Activated CD4-positive, alpha-beta T cell treated with anti-CD3 and anti-CD28 coated beads for 1 hour (primary cell): Measurements from ENCODE around the gene ARHGEF3.
A peak's percentile ranks its signal among the peaks of the same experiment; 100 is the strongest.

ENCODE experiments used
- DNase-seq: peaks from one replicate; pipeline ENCODE4 v3.0.0-alpha.2; 2020

ARHGEF3 gene

DNA sequence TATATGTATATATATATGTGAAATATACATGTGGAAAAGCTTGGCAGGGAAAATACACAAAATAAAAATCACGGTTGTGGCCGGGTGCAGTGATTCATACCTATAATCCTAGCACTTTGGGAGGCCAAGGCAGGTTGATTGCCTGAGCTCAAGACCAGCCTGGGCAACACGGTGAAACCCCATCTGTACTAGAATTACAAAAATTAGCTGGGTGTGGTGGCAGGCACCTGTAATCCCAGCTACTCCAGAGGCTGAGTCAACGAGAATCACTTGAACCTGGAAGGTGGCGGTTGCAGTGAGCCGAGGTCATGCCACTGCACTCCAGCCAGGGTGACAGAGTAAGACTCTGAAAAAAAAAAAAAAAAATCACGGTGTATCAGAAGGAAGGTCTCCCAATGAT, 20.8 kb upstream of the ARHGEF3 start:
- no peak for DNase-seq

DNA sequence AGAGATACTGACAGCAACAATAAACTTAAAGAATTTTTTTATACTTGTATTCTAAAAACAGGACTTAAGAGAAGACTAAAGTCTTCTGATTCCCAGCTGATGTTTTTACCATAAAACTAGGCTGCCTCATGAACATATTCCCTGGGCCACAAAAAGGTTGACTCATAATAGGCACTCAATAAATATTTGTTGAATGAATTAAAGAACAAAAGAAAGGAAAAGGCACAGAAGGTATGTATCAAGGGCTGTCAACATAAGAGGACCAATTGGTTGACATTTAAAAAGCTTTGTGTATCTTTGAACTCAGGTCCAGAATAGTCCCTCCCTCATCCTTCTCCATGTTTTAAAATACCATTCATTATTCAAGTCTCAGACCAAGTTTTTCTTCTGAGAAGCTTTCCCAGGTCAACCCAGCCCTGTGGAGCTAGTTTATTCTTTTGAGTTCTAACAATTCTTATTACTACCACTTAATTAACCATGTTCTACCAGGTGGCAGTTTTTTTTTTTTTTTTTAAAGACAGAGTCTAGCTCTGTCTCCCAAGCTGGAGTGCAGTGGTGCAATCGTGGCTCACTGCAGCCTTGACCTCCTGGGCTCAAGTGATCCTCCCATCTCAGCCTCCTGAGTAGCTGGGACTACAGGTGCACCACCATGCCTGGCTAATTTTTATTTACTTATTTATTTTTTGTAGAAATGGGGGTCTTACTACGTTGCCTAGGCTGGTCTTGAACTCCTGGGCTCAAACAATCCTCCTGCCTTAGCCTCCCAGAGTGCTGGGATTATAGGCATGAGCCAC, 17.5 kb upstream of the ARHGEF3 start:
- no peak for DNase-seq

DNA sequence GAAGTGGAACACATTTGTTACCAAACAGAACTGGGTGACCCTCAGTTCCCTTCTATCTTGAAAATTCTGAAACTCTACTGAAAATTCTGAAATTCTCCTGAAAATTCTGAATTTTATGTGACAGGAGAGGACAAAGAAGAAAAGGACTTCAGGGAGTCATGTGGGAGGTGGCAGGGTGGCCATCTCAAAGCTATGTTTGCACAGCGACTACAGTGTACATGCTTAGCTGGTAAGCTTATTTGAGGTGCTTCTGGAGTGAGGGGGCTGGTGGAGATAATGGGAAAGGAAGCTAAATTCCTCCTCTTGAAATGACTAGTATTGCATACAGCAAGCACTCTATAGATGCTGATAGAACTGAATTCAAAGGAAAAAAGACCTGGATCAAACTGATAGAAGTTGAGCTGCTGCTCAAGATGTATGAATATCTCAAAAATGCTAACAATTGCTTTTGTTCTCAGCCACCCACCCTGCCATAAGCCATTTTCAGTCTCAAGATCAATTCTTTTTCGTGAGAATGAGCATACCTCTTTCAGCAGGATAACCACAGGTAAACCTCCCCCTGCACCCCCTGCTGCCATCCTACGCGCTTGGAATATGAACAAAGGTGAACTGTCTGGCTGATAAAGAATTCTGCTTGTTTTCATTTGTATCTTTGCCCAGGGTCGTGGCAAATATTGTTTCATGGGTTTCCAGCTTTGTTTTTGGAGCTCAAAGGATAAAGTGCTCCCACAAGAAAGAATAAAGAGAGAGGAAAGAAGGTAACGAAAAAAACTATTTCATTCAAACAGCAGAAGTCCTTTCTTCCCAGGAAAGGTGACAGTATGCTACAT, 16.6 kb upstream of the ARHGEF3 start:
- DNase-seq = no peak

DNA sequence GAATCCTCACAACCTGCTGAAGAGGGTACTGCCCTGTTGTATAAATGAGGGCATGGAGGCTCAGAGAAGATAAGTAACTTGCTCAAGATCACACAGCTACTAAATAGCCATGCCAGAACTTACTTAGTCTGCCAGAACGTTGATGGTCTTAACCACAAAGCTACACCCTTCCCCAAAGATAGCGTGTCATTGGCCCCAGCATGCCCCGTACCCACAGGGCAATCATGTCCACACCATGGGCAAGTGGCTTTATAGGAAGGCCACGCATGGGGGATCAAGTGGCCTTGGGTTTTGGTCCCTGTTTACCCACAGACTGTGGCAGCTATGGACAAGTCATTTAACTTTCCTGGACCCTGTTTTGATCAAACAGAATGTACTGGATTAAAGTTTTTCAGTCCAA, 15.9 kb upstream of the ARHGEF3 start:
- DNase-seq = no peak

DNA sequence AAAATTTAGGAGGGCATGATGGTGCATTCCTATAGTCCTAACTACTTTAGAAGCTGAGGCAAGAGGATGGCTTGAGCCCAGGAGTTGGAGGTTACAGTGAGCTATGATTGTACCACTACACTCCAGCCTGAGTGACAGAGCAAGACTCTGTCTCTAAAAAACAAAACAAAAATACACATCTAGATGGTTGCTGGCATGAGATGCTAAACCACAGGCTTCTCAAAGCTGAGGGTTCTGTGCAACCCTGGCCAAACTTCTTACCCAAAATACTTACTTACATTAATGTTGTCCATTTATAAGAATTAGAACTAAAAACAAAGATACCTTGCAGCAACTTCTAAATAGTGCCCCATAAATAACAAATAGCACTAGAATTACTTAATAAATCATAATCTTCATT, 14.3 kb upstream of the ARHGEF3 start:
- DNase-seq = no peak

DNA sequence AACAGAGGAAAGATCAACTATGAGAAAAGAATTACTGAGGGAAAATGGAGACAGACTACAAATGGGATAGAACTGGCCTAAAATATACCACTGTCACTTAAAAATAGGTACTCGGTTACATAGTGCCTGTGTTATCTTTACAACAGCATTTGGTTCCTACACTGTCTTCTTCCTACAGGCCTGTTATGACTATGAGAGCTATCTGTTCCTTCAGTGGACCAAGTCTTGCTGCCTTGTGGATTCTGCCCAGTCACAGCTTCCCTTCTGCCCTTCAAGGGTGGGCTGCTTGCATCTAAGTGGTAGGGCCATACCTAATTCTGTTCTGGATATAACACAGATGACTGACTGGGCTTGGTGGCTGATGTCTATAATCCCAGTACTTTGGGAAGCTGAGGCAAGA, 13.8 kb upstream of the ARHGEF3 start:
- no peak for DNase-seq

DNA sequence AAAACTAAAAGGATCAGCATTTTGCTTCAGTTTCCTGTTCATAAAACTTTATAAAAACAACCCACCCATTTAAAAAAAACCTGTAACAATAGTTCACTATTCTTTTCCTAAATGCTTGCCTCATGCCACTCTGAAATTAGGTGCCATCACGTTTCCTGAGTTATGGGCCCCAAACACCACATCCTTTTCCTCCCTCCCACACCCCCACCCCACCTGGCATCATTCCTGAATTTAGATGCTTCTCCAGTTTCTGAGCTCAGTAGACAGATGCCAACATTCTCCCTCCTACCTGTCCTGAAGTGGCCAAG, 11.9 kb upstream of the ARHGEF3 start:
- no peak for DNase-seq

DNA sequence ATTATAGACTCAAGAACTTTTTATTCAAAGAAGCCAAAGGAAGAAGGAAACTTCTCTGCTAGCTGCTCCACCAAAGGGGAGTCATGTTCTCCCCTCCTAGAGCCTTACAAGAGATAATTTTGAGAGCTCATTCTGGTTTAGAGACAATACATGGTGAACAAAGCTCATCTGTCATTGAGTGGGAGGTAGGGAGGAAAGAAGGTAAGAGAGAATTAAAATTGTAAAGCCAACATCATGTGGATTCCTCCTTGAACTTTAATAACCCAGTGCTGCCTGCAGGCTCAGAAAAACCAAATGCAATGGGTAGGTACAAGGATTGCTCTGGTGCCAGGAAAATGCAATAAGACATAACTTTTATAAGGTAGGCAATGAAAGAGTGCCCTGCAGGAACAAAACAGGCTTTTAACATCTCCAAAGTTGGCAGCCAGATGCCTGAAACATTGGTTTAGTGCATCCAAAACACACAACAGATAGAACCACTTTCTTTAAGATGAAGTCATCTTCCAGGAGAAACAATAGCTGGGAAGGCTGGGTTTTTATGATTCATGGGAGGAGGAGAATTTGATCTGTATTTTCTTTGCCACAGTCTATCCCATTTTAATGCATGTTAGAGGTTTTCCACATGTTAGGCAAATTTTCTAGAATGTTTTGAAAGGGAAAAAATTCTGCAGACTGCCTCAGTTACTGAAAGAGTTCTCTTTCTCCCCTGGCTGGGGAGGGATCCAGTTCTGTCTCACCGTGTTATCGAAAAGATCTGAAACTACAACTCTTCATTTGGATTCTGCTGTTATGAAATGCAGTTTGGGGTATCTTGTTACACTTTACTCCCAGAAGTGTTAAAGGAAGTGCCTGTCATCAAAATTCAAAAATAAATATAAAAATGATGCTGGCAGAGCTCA, 11.3 kb upstream of the ARHGEF3 start:
- DNase-seq = no peak

DNA sequence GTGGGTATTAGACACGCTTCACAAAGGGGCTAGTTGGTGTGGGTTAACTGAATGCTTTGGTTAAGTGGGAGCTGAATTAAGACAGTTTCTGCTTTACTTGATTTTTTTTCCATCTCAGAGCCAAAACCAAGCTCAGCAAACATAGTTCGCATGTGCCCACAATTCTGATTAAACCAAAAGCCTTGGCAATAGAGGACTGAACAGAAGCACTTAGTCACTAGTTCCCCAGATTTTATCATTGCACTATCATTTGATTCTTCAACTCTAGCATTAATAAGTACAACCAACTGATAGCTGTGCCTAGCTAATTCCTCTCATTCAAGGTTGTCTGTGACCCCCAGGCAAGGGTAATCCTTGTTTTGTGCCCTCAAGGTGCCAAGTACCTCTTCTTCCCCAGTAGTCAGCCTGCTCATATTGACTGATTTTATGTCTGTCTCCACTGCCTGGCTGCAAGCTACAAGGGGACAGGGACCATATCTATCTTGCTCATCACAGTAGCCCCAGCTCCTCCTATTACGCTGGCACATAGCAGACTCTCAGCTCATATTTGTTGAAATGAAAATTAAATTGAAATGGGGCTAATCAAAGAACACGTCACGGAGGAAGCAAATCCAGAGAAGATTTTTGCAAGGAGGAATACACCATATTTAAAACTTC, 9.9 kb upstream of the ARHGEF3 start:
- no peak for DNase-seq

DNA sequence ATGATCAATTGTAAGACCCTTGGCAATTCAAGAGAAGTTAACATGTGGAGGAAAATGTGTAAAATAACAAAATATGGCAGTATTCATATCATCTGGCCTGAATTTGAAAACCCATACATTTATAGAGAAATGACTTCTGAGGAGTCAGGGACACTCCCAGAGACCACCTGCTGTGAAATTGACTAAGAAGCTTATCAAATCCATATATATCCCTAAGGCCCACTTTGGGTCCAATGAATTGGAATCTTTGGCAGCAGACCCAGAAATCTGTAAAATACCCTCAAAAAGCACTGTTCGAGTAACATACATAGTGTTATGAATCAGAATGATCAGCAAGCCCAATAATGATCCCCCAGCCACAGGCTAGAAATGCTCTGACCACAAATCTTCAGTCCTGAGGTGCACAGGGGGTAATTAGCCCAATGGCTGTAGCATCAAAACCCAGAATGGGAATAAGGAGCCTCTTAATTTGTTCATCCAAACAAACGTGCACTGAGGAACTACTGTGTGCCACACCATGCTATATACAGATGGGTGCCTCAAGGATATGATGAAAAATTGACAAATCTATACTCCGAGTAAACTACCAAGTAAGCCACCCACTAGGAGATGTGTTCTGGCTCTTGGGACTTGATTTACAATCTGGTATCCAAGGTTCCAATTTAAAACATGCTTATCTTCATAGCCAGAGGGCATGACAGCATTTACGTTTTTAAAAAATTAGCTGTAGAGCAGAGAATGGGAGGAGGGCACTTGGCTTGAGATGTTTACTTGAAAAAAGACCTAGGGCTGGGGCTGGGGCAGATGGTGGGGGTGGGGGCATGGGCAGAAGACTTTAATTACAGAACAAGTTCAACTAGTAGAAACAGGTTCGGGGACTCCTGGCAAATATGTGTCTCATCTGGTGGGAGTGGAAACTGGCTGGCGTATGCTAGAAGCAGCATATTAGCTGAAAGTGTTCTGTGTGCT, 9.1 kb upstream of the ARHGEF3 start:
- DNase-seq = no peak

DNA sequence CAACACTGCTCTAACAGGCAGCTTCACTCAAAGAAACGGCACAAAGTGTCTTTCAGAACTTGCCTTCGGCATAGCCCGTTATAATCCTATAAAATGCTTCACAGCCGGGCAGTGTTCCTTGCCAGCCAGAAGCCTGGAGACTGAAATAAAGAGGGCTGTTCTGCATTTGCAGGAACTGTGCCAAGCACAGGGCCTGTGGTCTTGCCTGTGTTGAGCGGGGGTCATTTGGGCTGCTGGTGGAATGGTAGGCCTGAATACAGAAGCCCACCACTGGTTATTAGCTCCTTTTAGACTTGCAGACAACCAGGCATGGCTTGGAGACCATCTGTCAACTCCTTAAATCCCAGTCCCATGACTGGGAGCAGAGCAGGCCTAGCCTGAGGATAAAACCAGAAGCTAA, 4.7 kb upstream of the ARHGEF3 start:
- DNase-seq = no peak

DNA sequence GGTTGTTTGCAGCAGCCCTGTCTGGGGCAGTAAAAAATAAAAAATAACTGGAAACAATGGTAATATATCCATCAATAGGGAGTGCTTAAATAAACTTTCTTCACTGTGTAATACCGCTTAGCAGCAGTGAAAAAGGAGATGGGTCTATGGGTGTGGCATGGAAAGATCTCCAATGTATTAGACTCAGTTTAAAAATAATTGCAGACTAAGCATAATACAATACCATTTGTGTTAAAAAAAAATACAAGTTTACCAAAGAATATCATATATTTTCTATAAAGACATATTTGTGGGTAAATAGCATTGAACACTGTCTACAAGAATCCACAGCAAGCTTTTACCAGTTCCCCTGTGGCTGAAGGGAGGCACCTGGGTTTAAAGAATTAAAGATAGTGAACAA, 1.0 kb upstream of the ARHGEF3 start:
- no peak for DNase-seq

DNA sequence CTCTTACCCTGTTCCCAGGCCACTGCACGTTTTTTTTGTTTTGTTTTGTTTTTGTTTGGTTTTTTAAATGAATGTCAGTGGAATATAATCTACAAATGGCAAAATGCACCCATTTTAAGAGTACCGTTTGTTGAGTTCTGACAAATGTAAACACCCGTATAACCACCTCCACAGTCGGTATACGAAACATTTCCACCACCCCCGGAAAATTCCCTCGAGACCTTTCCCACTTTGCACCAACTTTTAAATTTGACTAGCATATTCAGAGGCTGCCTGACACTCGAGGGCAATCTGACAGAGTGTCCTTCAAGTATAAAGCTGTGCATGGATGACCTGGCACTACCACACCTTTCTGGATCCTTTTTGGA, 613 bp upstream of the ARHGEF3 start:
- no peak for DNase-seq

DNA sequence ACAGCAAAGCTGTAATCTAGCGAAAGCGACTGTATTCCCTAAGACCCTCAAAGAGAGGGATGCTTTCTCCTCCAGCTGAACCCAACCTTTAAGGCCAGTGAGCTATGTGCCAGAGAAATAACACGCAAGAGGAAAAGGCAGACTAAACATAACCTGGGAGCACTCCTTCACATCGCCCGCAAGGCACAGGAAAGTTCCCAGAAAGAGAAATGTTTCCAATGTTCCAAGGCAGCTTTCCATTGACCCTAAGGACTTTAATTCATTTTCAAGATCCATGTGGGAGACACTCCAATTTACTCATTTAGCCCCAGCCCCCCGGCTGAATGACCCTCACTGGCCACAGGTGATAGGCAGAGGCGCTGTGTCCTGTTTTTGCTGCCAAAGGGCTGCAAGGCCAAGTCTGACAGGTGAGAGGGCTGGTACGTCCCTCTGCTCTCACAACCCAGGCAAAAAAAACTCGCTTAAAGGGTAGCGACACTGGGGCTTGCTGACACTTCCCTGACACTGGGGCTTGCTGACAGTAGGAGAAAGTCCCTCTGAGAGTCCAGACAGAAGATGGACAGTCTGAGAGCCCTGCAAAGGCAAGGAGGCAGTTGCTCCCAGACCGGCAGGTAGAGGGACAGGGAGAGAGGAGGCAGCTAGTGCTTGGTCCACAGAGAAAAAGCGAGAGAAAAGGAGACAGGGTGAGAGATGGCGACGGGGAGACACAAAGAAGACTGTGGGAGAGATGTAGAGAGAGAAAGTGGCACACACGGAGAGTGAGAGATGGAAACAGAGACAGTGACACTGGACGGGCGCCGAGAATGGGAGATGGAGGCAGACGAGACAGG, 702 bp downstream of the ARHGEF3 start:
- peak; percentile 29 for DNase-seq

DNA sequence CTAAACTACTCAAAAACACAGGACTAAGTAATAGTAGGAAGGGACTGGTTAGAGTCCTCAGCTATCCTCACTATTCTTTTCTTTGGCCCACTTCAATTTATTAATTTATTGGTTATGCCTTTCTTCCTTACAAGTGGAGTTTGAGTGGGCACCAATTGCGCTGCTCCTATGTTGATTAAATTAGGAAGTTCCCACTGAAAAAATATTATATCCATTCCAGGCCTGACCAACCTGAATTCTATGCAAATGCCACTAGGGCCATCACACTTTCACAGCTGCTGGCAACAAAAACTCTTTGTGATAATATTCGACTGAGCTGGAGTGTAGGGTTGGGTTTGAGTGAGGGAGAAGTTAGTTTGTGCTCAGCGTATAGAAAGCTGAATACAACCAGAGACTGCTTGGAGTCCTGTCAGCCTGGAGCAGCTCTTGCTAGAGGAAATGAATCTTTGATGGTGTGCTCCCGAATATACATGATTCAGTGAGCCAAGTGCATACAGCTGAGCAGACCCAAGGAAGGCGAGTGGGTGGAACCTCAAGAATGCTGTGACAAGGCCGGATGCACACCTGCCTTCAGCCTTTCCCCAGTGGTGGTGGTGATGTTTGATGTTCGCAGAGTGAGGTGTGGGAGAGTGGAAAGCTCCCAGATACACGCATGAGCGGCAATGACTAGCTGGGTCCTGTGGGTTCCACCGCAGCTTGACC, 1.5 kb downstream of the ARHGEF3 start:
- DNase-seq = peak; percentile 68

DNA sequence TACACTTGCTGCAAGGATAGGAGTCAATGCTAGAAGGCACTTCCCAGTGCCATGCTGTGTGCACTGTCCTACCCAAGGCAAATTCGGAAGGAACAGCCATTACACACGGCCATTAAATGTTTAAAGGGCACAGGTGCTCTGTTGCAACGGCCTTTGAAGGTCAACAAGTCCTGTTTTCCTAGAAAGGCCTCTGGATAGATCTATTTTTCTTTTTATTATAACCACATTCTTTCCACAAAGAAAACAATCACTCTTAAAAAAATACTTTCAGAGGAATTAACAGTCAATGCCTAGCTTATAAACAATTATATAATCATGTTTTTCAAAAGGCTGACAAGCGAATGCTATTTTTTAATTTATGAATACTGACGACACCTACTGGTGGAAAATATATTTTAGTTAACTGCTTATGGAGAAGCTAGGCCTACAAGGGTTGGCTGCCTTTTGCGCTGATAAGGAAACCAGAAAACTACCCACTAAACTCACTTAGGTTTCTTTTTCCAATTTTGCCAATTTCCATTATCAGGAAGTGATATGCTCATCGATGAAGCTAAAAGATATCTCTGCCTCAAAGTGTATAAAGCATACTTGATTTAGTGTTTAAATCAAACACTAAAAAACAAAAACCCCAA, 2.4 kb downstream of the ARHGEF3 start:
- no peak for DNase-seq

DNA sequence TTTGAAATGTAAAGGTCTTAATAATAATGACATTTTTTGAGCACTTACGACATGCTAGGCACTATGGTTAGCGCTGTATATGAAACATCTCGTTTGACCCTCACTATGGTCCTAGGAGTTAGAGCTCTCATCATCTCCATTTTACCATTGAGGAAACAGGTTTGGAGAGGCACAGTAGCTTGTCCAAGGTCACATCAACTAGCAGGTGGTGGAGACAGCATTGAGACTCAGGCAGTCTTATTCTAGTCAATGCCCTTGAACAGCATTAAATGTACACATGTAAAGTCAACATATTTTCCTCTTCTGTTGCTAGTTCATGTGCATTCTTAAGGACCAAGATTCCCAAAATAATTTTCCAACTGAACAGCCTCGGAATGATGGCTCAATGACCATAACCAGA, 4.8 kb downstream of the ARHGEF3 start:
- DNase-seq = no peak

DNA sequence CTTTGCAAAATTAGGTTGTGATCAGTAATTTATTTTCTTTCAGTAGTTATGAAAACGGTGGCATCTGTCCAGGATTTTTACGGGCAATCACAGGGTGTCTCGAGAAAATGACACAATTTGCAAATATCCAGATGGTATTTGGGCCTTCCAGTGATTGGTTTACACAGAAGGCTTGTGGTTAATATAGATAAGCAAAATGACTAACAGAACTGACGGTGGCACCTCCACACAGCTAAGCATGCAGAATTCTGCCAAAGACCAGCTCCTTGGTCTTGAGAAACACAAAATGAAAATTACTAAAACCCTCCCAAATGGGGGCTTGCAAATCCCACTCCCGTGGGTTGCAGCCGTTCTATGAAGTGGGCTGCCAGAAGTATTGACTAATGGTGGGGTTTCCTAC, 5.5 kb downstream of the ARHGEF3 start:
- no peak for DNase-seq

DNA sequence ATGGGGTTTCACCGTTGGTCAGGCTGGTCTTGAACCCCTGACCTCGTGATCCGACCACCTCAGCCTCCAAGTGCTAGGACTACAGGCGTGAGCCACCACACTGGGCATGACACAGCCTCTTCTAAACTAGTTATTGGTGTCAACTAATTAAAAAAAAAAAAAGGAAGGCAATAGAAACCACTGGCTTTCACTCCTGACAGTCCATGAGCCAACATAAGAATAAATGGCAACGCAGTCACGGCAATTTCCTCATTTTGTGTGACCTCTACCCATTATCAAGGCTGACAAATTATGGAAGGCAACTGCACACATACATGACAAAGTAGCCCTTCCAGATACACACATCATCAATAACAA, 5.9 kb downstream of the ARHGEF3 start:
- DNase-seq = no peak
